GM19025 (cell line): Measurements from ENCODE around the gene CGNL1.
A peak's percentile ranks its signal among the peaks of the same experiment; 100 is the strongest.

Experiments used
- ATAC-seq: cut with Tn5 transposase; IDR thresholded peaks from one replicate; pipeline ENCODE4 v1.9.1; 2021; ENCODE audit warnings: mild to moderate bottlenecking, low read depth, moderate library complexity; ENCODE audit not compliant: unreplicated experiment

Gene CGNL1

GRCh38 chr15:57559875-57560274, 183.6 kb downstream of the CGNL1 start:
- no peak for ATAC-seq

- ATAC-seq, result peak; percentile 71
Observed at GRCh38 chr15:57561041-57561711, 184.9 kb downstream of the CGNL1 start.

GRCh38 chr15:57562196-57562769, 186.0 kb downstream of the CGNL1 start:
- no peak for ATAC-seq

- no peak for ATAC-seq
Observed at GRCh38 chr15:57563416-57563815, 187.1 kb downstream of the CGNL1 start.

GRCh38 chr15:57565311-57565710, 189.0 kb downstream of the CGNL1 start:
- no peak for ATAC-seq

- ATAC-seq, result no peak
Observed at GRCh38 chr15:57566834-57567233, 190.5 kb downstream of the CGNL1 start.

GRCh38 chr15:57567891-57568290, 191.6 kb downstream of the CGNL1 start:
- ATAC-seq, result no peak

GRCh38 chr15:57568299-57568698, 192.0 kb downstream of the CGNL1 start:
- no peak for ATAC-seq

- no peak for ATAC-seq
Observed at GRCh38 chr15:57570340-57570739, 194.0 kb downstream of the CGNL1 start.

- no peak for ATAC-seq
Observed at GRCh38 chr15:57570994-57571393, 194.7 kb downstream of the CGNL1 start.

- ATAC-seq, result no peak
Observed at GRCh38 chr15:57571725-57572124, 195.4 kb downstream of the CGNL1 start.

GRCh38 chr15:57572468-57572867, 196.2 kb downstream of the CGNL1 start:
- no peak for ATAC-seq

GRCh38 chr15:57573151-57573550, 196.8 kb downstream of the CGNL1 start:
- ATAC-seq, result no peak

- ATAC-seq, result no peak
Observed at GRCh38 chr15:57575363-57575762, 199.1 kb downstream of the CGNL1 start.

- no peak for ATAC-seq
Observed at GRCh38 chr15:57578288-57578900, 202.1 kb downstream of the CGNL1 start.

GRCh38 chr15:57580428-57580827, 204.1 kb downstream of the CGNL1 start:
- no peak for ATAC-seq

- ATAC-seq, result no peak
Observed at GRCh38 chr15:57580866-57581265, 204.6 kb downstream of the CGNL1 start.

- no peak for ATAC-seq
Observed at GRCh38 chr15:57582090-57582489, 205.8 kb downstream of the CGNL1 start.

- ATAC-seq, result no peak
Observed at GRCh38 chr15:57583282-57583681, 207.0 kb downstream of the CGNL1 start.

- no peak for ATAC-seq
Observed at GRCh38 chr15:57583720-57584119, 207.4 kb downstream of the CGNL1 start.

GRCh38 chr15:57586661-57587424, 210.5 kb downstream of the CGNL1 start:
- no peak for ATAC-seq
